RPMI8226 (cell line): ENCODE results near the gene FAM171A1.
A peak's percentile ranks its signal among the peaks of the same experiment; 100 is the strongest.
"Not testable (repeated sequence)": the region's sequence is repeated elsewhere in the genome, so short reads cannot be mapped to it uniquely, and the experiment has no call there.

ENCODE experiments used
- DNase-seq: peaks from one replicate; pipeline ENCODE4 v3.0.0-alpha.2; 2015

The FAM171A1 gene

DNA sequence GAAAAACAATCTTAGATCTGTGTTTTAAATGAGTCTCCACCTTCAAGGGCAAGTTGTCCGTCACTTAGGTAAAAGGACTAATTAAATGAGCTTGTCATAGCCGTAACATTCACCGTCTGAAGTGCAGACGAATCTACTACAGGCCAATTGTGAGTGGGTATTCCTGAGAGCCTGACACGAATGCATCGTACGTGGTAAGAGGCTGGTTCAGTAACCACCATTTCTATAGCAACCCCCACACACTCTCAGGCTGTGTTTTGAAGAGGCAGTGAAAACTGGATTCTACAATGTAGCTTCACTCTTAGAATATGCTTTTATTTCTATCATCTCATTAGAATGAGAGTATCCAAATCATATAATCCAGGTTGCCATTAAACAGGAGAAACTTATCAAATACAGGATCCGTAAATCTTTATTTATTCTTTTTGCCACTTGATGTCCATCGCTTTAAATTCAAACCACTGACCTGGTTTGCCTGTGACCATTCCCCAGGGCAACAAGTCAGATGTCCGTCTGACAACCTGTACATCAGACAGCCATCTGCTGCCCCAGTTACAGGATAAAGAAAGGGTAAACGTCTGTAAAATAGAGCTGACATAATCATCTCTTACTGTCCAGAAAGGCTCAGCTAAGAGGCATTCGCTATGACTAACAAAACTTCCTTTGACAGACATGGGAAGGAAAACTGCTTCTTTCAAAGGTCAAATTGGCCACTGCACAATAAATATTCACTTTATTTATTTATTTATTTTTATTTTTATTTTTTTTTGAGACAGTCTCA lies 132.3 kb downstream of the FAM171A1 start:
- no peak for DNase-seq

DNA sequence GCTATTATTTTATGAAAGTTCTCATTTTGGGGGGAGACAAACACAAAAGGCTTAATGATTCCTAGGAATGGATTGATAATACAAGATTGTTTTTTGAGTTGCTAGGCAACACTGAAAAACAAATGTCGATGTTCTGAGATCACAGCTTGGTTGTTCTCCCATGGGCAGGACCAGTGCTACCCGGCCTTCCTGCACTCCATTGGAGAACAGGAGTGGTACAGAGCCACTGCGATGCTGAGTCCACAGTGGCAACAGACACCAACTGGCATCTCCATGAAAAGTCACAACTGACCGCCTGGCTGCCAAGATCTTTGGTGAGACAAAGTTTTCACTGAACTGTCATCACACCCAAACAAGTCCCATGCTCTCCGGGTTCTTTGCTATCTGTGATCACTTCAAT lies 133.7 kb downstream of the FAM171A1 start:
- no peak for DNase-seq

DNA sequence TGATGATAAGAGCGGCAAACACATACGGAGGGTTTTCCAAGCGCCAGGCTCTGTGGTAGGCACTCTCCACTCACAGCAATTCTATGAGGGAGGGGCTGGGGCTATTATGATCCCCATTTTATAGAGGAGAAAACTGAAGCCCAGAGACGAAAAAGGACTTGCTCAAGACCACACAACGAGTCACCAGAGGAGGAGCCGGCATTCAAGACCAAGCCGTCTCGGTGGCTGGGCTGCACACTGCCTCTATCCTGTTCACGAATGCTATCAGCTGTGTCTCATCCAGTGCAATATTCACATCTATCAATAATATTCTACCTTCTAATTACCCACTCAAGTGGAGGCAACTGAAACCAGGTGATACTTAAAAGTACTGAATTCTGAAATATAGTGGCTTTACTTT lies 134.7 kb downstream of the FAM171A1 start:
- DNase-seq = no peak

DNA sequence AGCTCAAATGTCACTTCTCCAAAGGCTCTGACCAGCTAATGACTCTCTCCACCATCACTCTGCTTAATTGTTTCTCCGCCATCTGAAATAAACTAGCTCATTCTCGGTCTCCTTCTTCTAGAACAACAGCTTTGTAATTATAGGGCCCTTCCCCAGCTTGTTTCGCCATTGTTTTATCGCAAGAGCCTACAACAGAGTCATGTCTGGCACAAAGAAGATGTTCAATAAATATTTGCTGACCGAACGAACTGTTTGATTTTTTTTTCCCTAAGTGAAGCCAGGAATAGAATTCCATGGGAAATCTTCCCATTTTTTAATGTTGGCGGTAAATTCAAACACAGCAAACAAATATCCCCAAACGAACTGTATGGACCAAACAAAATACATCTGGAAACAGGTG lies 138.8 kb downstream of the FAM171A1 start:
- no peak for DNase-seq

DNA sequence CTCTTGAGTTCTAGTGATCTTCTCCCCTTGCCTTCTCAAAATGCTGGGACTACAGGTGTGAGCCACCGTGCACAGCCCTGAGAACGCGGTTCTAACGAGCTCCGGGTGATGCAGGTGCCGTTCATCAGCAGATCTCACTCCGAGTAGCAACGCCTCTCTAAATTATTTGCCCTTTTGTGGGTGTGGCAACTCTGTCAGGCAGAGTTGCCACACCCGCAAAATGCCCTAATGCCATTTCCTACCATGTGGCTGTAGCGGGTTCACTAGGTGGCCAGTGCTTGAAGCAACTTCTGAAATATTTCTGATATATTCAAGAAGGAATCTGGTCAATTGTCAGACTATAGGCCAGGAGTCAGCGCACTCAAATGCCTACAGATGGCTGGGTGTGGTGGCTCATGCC lies 139.7 kb downstream of the FAM171A1 start:
- DNase-seq = no peak

DNA sequence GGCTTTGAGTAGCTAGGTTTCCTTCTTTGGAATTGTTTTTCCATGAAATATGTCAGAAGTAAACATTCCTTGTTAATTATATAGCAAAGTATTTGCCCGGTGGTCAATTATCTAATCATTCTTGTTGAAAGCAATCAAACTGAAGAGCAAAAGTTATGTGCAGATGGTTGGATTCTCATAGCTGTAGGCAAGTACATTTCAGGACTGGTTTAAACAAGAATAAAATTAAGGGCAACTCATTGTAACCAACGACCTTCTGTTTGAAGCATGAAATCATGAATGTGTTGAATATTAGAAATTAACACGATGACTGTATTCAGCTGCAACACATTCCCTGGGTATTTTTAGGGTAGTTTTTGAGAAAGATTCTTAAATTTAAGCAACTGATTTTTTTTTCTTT lies 140.8 kb downstream of the FAM171A1 start:
- no peak for DNase-seq

DNA sequence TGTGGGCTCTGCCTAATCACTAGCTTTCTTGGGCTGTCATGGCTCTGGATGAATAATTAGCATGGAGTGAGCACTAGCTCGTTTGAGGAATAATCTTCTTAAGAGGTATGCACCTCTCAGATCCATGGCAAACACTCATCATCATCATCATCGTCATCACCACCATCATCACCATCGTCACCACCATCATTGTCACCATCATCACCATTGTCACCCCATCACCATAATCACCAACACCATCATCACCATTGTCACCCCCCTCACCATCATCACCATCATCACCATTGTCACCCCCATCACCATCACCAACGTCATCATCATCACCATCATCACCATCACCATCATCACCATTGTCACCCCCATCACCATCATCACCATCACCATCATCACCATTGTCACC lies 141.8 kb downstream of the FAM171A1 start:
- DNase-seq = no peak

DNA sequence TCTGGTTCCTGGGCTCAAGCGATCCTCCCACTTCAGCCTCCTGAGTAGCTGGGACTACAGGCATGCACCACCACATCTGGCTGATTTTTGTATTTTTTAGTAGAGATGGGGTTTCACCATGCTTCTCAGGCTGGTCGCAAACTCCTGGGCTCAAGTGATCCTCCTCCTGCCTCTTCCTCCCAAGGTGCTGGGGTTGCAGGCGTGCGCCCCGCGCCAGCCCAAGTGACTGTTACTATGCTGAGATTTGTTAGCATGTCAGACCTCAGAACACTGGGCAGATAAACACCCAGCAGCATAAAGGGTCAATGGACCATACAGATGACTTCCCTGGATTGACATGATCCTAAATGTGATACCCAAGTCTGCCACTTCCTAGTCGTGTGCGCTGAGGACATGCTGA lies 142.7 kb downstream of the FAM171A1 start:
- DNase-seq = no peak

DNA sequence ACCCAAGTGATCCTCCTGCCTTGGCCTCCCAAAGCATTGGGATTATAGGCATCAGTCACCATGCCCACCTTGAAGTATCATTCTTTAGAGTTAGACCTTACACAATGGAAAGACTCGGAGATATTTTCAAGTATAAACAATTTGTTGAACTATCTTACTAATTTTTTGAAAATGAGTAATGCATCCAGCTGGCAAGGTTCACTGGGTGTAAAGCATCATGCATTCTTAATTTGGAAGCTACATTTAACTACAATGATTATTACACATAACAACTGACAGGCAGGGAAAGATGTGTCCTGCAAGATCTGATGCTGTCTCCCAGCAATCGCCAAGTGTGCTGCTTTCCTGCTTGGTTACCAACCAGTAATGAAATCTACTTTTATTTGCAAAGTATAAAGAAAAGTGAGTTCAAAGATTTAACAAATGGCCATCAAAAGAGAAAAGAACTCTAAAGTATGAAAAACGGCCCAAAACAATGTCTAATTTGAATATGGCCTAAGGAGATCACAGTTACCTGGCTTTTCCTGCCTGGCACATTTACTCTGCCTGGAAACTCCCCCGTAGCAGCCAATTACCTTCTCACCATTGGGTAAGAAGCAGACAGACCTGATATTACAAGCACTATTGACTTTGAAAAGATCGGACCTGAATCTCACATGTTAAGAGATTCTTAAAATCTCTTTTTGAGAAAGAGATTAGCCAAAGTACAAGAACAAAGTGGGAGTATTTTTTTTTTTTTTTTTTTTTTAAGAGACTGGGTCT lies 143.3 kb downstream of the FAM171A1 start:
- DNase-seq = no peak

DNA sequence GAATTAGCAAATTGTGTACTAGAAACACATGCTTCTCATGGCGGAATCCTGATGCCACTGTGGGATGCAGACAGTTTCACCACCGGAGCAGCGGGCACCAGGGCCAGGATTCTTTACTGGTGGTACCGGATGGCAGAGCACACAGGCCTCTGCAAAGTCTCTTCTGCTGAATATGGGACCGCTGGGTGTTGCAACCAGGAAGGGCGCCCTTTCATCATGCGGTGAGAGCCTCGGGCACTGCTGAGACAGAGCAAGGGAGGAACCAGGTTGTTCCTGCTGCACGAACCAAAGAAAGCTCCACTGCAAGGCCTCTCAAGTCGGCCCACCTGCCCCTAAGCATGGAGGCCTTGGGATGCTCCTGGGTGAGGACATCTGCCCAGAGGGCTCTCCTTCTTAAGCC lies 145.6 kb downstream of the FAM171A1 start:
- DNase-seq = no peak

DNA sequence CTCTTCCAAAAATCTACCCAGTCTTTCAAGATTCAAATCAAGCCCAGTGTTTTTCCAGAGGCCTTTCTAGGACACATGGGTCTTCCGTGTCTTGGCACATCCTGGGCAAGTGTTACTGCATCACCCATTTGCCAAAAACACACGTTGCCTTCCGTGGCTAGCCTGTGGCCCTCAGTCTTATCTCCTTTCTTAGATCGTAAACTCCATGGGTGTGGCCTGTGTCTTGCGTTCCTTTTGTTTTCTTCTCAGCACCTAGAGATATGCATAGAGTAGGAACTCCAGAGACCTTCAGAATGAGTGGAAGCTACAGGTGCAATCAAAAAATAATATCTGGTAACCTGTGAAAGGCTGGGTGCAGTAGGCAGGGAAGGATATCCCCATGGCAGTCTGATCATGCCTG lies 146.1 kb downstream of the FAM171A1 start:
- DNase-seq = no peak

DNA sequence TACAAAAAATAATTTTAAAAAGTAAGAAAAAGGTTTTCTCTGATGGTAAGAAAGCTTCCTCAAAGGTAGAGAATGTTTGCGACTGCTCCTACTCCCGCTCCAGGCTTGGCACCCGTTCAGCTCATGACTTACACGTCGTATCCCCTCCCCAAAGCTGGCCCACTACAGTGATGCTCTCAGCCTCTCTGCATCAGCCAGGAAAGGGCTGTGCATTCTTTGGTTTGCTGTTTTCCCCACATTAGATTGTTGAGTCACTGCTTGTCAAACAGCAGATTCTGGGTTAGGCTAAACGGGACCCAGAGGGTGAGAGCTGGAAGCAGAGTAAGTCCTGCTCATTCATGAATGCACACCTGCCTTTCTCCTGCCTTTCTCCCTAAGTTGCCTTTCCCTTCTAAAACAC lies 147.9 kb downstream of the FAM171A1 start:
- no peak for DNase-seq

DNA sequence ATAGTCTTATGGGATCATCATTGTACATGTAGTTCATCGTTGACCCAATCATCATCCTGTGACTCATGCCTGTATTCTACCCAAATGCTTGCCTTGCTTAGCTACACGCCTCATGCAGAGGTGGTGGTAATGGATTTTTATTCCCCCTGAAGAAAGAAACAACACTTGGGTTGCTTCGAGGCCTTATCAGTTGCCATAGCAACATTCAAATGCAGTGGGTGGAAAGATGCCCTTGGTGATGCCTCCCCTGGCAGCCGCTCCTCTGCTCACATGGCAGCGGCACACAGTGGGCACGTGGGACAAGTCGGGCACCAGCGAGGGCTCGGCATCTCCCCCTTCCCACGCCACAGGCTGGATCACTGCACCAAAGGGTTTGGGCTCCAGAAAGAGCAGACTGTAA lies 148.6 kb downstream of the FAM171A1 start:
- no peak for DNase-seq

DNA sequence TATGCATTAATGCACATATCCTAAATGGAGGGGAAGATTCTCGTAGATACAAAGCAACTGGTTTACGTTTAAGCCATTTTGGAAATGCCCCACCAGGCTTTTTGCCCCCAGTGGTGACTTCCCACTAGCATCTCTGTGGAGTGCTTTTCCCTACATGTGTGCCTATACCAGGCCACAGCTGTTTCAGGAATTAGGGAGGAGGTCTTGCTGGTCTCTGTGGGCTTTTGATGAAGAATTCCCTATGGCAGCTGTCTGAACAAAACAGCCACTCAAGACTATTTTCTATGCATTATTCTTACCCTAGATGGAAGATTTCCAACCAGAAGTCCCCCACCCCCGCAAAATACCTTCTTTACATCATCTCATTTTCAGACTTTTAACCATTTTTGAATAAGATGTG lies 150.6 kb downstream of the FAM171A1 start:
- DNase-seq = no peak

DNA sequence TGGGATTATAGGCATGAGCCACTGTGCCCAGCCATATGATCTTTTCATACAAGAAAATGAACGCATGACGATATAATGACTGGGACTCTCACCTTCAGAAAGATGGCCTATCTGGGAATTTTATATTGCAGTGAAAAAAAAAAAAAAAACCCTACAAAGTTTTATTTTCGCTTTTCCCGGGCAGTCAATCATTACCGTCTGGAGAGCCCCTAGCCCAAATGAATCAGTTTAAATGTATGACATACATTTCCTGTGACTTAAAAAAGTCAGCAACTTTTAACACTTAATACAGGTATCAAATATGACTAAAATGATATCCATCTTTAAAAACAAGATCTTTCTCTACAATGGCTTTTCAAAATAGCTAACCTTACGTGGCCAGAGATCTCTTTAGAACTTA lies 154.4 kb downstream of the FAM171A1 start:
- no peak for DNase-seq

DNA sequence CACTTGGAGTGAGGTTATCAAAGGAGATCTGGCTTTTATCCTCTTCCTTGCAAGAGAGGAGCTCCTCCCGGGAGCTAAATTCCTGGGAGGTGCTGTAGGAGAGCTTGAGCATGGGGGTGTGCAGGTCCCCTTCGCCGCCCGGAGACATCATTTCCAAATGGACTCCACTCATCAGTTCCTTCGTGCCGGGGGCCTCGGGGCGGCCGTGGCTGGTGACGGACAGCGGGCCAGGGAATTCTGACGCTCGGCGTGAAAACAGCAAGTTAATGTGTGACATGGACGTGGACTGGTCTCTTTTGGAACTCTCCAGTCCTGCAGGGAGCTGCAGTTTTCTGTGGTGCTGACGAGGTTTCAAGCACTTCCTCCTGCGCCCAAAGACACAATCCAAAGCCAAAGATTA lies 156.9 kb downstream of the FAM171A1 start:
- no peak for DNase-seq

DNA sequence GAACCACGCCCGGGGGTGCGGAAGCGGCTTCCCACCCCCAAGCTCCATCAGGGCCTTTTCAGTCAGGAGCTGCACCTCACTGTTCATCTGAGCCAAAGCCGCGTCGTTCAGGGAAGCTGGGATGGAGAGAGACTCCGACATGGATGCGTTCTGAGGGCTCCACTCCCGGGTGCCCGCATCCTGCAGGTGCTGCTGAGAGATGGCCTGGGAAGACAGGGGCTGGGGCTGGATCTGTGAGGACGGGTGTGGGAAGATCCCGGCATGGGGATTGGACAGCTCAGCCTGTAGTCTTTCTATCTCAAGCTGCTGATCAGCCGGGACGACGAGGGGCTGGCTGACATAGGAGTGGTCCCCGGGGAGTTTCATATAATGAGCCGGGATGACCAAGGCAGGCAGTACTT lies 157.6 kb downstream of the FAM171A1 start:
- no peak for DNase-seq

DNA sequence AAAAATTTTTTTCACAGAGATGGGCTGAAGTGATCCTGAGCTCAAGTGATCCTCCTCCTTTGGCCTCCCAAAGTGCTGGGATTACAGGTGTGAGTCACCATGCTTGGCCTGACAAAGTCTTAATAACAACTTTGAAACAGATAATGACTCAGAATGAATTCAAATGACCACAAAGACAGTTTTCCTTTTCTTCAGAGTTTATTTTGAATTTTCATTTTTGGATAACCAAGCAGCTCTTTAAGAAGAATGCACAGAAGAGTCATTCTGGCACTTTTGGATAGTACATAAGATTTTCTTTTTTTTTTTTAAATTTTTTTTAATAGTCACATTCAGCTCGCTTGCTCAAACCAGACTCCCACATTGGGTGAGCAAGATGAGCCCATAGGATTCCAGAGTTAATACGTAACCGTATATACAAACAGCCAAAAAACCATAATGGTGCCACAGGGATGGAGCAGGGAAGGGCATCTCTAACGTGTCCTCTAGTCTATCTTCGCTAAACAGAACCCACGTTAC lies 159.6 kb downstream of the FAM171A1 start:
- no peak for DNase-seq

DNA sequence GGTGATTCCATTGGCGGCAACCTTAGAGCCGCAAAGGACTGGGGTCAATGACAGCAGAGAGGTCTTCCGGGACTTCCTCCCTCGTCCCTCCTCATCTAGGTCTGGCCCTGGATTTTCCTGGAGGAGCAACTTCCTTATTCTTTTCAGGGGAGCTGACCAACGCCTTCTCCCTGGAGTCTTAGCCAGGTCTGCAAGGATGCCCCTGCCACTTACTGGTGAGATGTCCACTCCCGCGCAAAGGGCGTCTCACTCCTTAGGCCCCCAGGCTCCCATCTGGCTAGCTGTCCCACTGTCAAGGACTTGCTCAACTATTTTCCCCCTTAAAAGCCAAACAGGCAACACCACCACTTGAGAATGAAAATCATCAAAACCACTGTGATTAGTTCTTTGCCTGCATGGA lies 160.6 kb downstream of the FAM171A1 start:
- DNase-seq = no peak

DNA sequence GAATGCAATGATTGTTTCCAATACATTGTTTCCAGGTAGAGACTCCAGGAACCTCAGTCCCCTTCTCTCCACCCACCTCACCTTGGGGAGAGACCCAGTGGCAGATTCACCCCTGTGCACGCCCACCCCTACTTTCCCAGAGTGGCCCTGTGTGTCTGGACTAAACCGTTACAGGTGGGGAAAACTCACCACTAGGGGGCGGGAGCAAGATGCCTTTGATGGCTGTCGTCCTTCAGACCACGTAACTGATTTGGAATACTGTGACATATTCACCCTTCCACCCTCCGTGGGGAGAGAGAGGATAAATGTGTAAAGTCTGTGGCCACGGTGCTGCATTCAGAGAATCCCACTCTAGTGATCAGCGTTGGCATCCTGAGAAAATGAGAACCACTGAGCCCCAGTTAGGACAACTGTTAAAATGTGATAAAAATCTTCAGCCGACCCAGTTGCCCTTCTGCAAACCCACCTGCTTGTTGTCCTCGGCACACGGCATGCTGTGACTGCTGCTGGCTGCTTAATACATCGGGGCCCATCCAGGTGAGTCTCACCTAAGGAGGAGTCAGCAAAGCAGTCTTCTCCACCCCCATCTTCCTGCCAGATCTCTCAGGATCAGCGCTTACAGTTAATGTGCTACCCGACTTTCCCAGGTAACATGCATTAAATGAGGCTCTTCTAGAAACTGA lies 161.1 kb downstream of the FAM171A1 start:
- peak; percentile 79 for DNase-seq

DNA sequence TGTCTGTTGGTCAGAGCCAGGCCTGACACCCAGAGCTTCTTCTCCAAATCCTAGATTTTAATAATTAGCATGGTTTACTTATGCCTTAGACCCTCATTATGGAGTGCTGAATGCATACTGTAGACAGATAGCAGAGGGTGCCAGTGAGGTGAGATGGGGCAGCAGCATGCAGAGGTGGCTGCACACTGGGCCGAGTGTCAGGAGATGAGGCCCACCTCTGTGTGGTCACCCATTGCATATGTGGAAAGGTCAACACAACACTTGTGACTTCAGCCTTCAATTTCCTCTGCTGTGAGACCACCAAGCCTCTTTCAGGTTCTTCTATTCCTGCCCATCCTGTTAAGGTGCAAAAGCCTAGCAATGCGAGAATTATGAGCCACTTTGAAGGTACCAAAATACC lies 162.9 kb downstream of the FAM171A1 start:
- DNase-seq = no peak

DNA sequence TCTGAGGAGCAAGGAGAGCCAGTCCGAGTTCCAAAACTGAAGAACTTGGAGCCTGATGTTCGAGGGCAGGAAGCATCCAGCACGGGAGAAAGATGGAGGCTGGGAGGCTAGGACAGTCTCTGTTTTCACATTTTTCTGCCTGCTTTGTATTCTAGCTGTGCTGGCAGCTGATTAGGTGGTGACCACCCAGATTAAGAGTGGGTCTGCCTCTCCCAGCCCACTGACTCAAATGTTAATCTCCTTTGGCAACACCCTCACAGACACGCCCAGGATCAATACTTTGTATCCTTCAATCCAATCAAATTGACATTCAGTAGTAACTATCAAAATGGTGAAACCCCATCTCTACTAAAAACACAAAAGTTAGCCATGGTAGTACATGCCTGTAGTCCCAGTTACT lies 163.7 kb downstream of the FAM171A1 start:
- DNase-seq = not testable (repeated sequence)

DNA sequence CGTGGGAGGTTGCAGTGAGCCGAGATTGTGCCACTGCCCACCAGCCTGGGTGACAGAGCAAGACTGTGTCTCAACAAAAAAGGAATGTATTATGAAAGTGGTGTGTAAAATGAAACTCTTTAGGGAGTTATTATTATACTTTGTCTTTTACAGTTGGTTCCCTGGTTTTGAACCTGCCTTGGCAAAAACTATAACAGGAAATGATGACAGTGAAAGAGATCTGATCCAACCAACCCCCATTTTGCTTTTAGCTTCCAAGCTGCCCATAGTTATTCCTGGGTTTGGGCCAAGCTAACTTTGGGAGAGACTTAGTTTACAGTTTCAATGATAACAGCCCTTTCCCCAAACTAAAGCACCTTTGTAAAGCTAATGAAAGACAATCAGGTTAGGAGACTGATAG lies 168.4 kb downstream of the FAM171A1 start:
- DNase-seq = no peak

DNA sequence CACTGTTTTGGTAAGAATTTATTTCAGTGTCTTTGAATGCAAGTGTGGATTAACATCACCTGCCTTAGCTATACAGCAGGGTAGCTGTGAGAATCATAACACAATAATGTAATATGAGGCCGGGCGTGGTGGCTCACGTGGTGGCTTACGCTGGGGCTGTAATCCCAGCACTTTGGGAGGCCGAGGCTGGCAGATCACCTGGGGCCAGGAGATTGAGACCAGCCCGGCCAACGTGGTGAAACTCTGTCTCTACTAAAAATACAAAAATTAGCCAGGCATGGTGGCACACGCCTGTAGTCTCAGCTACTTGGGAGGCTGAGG lies 168.8 kb downstream of the FAM171A1 start:
- DNase-seq = not testable (repeated sequence)
